Measurements from ENCODE around the gene NFATC2.

Gene NFATC2

DNA sequence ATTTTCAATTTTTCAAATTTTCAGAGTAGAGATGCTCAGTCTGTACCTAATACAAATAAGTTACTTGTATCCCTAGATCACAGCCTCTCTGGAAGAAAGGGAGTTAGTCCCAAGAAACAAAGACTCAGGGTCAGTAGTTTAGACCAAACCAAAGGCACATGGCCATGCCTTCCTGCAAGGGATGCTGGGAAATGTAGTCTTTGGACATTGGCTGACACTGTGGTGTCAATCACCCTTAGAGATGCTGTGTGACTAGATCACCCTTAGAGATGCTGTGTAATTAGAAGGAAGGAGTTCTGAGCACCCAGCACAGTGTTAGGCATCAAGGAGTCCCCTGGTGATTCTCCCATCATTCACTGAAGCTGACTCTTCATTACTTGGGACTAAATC, 202.1 kb downstream of the NFATC2 start:
- TF ChIP-seq PPARA (CRISPR knock-in tag; IDR thresholded peaks at IDR 0.05; ENCODE audit: borderline replicate concordance) (no peak), GLIS3 (CRISPR knock-in tag; IDR thresholded peaks at IDR 0.05) (no peak), ZNF8 (CRISPR knock-in tag; IDR thresholded peaks at IDR 0.05) (no peak), CSDC2 (CRISPR knock-in tag; IDR thresholded peaks at IDR 0.05) (no peak), TCF4 (CRISPR knock-in tag; IDR thresholded peaks at IDR 0.05; ENCODE audit: borderline replicate concordance) (no peak), ZC3H10 (CRISPR knock-in tag; IDR thresholded peaks at IDR 0.05) (no peak), ZNF70 (CRISPR knock-in tag; IDR thresholded peaks at IDR 0.05) (no peak), ISL1 (CRISPR knock-in tag; IDR thresholded peaks at IDR 0.05) (no peak), ESRRG (CRISPR knock-in tag; IDR thresholded peaks at IDR 0.05) (no peak)
- TF ChIP-seq, protein P1, sequence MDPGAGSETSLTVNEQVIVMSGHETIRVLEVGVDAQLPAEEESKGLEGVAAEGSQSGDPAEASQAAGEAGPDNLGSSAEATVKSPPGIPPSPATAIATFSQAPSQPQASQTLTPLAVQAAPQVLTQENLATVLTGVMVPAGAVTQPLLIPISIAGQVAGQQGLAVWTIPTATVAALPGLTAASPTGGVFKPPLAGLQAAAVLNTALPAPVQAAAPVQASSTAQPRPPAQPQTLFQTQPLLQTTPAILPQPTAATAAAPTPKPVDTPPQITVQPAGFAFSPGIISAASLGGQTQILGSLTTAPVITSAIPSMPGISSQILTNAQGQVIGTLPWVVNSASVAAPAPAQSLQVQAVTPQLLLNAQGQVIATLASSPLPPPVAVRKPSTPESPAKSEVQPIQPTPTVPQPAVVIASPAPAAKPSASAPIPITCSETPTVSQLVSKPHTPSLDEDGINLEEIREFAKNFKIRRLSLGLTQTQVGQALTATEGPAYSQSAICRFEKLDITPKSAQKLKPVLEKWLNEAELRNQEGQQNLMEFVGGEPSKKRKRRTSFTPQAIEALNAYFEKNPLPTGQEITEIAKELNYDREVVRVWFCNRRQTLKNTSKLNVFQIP (CRISPR knock-in tag; IDR thresholded peaks at IDR 0.05; ENCODE audit: borderline replicate concordance, low read depth) = no peak
- ATAC-seq = no peak

DNA sequence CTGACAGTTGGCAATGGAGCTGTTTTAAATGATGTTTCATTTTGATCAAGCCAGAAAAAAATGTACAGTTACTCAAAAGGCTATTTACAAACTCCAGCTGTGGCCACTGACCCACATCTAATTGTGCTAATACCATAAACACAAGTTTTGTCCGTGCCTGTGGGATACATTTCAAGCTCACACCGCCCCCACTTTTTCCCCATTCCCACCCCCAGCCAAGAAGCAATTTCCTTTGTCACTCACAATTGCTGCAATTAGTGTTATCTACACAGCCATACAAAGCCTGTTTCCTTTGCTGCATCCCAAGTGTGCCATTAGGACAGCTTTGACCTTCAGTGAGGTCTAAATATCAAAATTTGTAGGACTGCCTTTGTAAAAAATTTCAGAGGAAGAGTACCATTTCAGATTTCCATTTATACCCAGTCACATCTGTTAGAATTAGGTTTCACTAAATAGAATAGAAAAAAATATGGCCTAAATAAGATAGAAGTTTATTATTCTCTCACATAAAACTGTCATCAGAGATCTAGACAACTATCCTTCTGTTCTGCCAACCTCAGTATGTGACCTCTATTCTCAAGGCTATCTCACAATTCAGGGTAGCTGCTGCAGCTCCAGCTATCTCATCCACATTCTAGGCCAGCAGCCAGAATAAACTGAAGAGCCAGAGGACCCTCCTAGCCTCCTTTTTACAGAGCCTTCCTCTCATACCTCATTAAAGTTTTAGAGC, 202.6 kb downstream of the NFATC2 start:
- TF ChIP-seq ZNF8 (CRISPR knock-in tag; IDR thresholded peaks at IDR 0.05) (no peak), CSDC2 (CRISPR knock-in tag; IDR thresholded peaks at IDR 0.05) (no peak), RARB (CRISPR knock-in tag; IDR thresholded peaks at IDR 0.05) (no peak), GLIS3 (CRISPR knock-in tag; IDR thresholded peaks at IDR 0.05) (no peak), ZNF70 (CRISPR knock-in tag; IDR thresholded peaks at IDR 0.05) (no peak), ZC3H10 (CRISPR knock-in tag; IDR thresholded peaks at IDR 0.05) (no peak), ZFP3 (CRISPR knock-in tag; IDR thresholded peaks at IDR 0.05) (no peak)
- TF ChIP-seq, protein P1 (CRISPR knock-in tag; IDR thresholded peaks at IDR 0.05; ENCODE audit: borderline replicate concordance, low read depth) = no peak
- ATAC-seq = no peak

DNA sequence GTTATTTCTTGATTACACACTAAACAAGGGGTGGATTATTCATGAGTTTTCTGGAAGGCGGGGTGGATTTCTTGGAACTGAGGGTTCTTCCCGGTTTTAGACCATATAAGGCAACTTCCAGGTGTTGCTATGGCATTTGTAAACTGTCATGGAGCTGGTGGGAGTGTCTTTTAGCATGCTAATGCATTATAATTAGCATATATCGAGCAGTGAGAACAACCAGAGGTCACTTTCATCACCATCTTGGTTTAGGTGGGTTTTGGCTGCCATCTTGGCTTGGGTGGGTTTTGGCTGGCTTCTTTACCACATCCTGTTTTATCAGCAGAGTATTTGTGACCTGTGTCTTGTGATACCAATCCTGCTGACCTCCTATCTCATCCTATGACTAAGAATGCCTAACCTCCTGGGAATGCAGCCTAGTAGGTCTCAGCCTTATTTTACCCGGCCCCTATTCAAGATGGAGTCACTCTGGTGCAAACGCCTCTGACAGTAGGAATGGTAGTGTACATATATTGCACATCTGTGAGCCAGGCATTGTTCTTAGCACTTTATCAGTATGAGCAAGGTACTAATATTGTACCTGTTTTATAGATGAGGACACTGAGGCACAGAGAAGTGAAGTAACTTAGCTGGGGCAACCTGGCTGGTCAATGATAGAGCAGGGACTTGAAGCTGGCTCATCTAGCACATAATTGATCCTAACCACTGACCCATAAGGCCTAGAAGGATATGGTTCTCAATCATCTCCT, 203.7 kb downstream of the NFATC2 start:
- TF ChIP-seq ARNTL (CRISPR knock-in tag; IDR thresholded peaks at IDR 0.05; ENCODE audit: borderline replicate concordance, low read depth) = no peak
- TF ChIP-seq BACH2 (CRISPR knock-in tag; IDR thresholded peaks at IDR 0.05; ENCODE audit: borderline replicate concordance) = no peak
- TF ChIP-seq TCF4 (CRISPR knock-in tag; IDR thresholded peaks at IDR 0.05; ENCODE audit: borderline replicate concordance) = no peak
- no peak for TF ChIP-seq PPARA (CRISPR knock-in tag; IDR thresholded peaks at IDR 0.05; ENCODE audit: borderline replicate concordance)
- TF ChIP-seq SNAI2 (CRISPR knock-in tag; IDR thresholded peaks at IDR 0.05) = no peak
- TF ChIP-seq, protein P1 (CRISPR knock-in tag; IDR thresholded peaks at IDR 0.05; ENCODE audit: borderline replicate concordance, low read depth) = no peak
- no peak for TF ChIP-seq ZNF8 (CRISPR knock-in tag; IDR thresholded peaks at IDR 0.05)
- no peak for TF ChIP-seq ZFP30 (CRISPR knock-in tag; IDR thresholded peaks at IDR 0.05)
- TF ChIP-seq ISL1 (CRISPR knock-in tag; IDR thresholded peaks at IDR 0.05) = no peak
- TF ChIP-seq ESRRG (CRISPR knock-in tag; IDR thresholded peaks at IDR 0.05) = no peak
- no peak for TF ChIP-seq ZC3H10 (CRISPR knock-in tag; IDR thresholded peaks at IDR 0.05)
- TF ChIP-seq CSDC2 (CRISPR knock-in tag; IDR thresholded peaks at IDR 0.05) = no peak
- TF ChIP-seq OSR1 (CRISPR knock-in tag; IDR thresholded peaks at IDR 0.05) = no peak
- no peak for TF ChIP-seq TOX (CRISPR knock-in tag; IDR thresholded peaks at IDR 0.05; ENCODE audit: borderline replicate concordance)
- TF ChIP-seq, protein P2, sequence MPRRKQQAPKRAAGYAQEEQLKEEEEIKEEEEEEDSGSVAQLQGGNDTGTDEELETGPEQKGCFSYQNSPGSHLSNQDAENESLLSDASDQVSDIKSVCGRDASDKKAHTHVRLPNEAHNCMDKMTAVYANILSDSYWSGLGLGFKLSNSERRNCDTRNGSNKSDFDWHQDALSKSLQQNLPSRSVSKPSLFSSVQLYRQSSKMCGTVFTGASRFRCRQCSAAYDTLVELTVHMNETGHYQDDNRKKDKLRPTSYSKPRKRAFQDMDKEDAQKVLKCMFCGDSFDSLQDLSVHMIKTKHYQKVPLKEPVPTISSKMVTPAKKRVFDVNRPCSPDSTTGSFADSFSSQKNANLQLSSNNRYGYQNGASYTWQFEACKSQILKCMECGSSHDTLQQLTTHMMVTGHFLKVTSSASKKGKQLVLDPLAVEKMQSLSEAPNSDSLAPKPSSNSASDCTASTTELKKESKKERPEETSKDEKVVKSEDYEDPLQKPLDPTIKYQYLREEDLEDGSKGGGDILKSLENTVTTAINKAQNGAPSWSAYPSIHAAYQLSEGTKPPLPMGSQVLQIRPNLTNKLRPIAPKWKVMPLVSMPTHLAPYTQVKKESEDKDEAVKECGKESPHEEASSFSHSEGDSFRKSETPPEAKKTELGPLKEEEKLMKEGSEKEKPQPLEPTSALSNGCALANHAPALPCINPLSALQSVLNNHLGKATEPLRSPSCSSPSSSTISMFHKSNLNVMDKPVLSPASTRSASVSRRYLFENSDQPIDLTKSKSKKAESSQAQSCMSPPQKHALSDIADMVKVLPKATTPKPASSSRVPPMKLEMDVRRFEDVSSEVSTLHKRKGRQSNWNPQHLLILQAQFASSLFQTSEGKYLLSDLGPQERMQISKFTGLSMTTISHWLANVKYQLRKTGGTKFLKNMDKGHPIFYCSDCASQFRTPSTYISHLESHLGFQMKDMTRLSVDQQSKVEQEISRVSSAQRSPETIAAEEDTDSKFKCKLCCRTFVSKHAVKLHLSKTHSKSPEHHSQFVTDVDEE (CRISPR knock-in tag; IDR thresholded peaks at IDR 0.05) = no peak
- no peak for TF ChIP-seq ZFP3 (CRISPR knock-in tag; IDR thresholded peaks at IDR 0.05)
- TF ChIP-seq ZNF70 (CRISPR knock-in tag; IDR thresholded peaks at IDR 0.05) = no peak
- no peak for TF ChIP-seq PATZ1 (CRISPR knock-in tag; IDR thresholded peaks at IDR 0.05; ENCODE audit: borderline replicate concordance)

More for the DNA sequence above, 203.7 kb downstream of the NFATC2 start:
- ATAC-seq = no peak
